NCI-H460 (cell line): ENCODE results near the gene PTPRS. TPM values are rescaled to one million over a fixed set of nuclear protein-coding genes. Genes with fewer than 3 reads are reported as not detected.
"Not testable (repeated sequence)": the region's sequence is repeated elsewhere in the genome, so short reads cannot be mapped to it uniquely, and the experiment has no call there.

Experiments used
- DNase-seq: peaks from one replicate; pipeline ENCODE4 v3.0.0-alpha.2; 2016; ENCODE audit warnings: low read depth; ENCODE audit errors: extremely low read depth
- total RNA-seq: library from RNA; depleted of rRNA; stranded (reverse); fragments of >200 nt; shearing (Covaris generic); gene quantifications from 2 replicates; pipeline ENCODE4 v1.2.3, GENCODE V29; 2014

The PTPRS gene
- total RNA-seq, 1 experiment from 2014 or later: 29.1 TPM

GRCh38 chr19:5334366-5334739 lies 6.3 kb downstream of the PTPRS start:
- no peak for DNase-seq

GRCh38 chr19:5333581-5334365 lies 6.8 kb downstream of the PTPRS start:
- no peak for DNase-seq

DNA sequence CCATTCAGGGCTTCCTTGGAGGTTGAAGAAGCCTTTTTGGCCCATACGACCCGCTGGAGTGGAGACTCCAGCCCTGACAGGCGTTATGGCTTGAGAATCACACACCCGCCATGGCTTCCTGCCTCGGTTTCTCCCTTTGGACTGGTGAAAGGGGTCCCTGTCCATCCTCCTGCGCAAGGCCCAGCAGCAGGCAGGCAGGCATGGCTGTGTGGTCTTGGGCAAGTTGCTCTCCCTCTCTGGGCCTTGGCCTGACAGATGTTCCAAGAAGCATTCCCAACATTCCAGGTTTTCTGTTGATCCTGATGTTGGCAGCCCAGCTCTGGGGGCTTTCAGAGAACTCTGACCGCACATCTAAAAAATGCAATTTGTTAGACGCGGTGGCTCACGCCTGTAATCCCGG lies 8.1 kb downstream of the PTPRS start:
- DNase-seq: no peak

DNA sequence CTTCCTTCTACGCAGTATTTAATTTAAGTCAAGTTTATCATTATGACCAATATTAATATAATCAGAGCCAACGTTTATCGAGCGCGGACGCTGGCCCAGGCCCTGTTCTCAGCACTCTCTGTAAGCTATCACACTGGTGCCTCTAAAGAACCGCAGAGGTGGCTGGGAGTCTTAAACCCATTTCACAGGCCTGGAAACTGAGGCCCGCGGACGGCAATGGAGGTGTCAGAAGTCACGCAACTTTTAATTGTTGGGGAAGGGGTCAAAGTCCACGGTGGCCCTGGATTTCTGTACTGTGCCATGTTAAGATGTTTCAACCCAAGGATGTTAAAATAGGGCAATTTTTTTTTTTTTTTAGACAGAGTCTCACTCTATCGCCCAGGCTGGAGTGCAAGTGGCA lies 8.8 kb downstream of the PTPRS start:
- no peak for DNase-seq

GRCh38 chr19:5330307-5330720 lies 10.3 kb downstream of the PTPRS start:
- no peak for DNase-seq

- DNase-seq: no peak
Observed at GRCh38 chr19:5329141-5329540, 11.5 kb downstream of the PTPRS start.

DNA sequence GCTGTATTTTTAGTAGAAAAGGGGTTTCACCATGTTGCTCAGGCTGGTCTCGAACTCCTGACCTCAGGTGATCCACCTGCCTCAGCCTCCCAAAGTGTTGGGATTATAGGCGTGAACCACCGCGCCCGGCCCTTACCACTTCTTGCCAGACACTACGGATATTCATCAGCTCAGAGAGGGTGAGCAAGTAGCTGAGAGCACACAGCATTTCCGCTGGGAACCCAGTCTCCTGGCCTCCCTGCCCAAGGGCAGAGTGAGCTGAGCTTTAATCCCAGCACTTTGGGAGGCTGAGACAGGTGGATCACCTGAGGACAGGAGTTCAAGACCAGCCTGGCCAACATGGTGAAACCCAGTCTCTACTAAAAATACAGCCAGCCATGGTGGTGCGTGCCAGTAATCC lies 12.2 kb downstream of the PTPRS start:
- not testable (repeated sequence) for DNase-seq

- no peak for DNase-seq
Observed at GRCh38 chr19:5326986-5327623, 13.5 kb downstream of the PTPRS start.

- DNase-seq: no peak
Observed at GRCh38 chr19:5326545-5326944, 14.1 kb downstream of the PTPRS start.

DNA sequence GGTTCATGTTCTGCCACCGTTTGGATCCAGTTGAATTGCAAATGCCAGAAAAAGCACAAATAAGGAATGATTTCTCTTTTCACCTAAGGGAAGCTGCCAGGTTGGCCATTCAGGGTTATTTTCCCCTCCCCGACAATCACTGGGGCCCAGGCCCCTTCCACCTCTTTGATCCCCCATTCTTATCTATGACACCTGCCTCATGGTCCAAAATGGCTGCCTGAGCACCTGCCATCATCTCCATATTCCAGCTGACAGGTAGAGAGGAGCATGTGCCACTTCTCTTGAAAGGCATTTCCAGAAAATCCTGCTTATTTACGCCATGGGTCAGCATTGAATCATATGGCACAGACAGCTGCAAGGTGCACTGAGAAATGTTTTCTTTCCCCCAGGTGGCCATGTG lies 15.7 kb downstream of the PTPRS start:
- no peak for DNase-seq

DNA sequence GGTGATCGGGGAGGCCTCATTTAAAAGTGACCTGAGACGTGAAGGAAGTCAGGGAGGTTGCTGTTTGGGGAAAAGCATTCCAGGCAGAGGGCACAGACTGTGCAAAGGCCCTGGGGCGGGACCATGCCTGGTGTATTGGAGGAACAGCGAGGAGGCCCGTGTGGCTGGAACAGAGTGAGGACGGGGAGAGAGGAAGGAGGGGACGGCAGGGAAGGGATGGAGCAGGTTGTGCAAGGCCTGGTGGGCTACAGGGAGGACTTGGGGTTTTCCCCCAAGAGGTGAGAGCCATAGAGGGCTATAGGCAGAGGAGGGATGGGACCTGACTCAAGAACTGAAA lies 17.2 kb downstream of the PTPRS start:
- DNase-seq: no peak

DNA sequence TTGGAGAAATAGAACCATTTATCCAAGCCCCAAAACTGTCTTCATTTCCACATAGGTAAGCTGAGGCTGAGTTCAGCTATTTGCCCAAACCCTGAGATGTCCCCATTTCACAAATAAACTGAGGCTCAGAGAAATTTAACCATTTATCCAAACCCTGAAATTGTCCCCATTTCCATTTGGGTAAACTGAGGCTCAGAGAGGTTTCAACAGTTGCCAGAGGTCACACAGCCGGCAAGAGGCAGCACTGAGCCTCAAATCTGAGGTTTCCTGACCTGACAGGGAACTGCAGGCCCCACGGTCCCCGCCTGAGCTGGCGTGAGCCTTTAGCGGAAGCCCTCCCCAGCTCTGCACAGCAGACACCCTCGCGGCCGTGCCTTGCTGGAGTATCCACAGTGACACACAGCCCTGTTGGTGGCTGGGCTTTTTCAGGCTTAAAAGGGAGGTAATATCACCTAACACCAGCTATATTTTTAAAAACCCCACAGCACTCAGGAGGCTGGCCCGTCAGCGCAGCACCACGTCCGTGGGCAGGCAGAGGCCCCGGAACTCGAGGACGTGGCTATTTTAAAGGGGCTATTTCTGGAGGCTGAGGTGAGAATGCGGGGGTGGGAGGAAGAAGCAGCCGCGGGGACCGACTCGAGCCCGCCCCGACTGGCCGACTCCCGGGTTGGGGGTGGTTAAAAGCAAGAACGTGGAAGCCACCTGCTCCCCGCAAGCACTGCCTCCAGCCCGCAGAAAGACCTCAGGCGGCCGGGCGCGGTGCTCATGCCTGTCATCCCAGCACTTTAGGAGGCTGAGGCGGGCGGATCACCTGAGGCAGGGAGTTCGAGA lies 18.5 kb downstream of the PTPRS start:
- no peak for DNase-seq

GRCh38 chr19:5321066-5321642 lies 19.5 kb downstream of the PTPRS start:
- DNase-seq: no peak

- DNase-seq: no peak
Observed at GRCh38 chr19:5319516-5319915, 21.1 kb downstream of the PTPRS start.

DNA sequence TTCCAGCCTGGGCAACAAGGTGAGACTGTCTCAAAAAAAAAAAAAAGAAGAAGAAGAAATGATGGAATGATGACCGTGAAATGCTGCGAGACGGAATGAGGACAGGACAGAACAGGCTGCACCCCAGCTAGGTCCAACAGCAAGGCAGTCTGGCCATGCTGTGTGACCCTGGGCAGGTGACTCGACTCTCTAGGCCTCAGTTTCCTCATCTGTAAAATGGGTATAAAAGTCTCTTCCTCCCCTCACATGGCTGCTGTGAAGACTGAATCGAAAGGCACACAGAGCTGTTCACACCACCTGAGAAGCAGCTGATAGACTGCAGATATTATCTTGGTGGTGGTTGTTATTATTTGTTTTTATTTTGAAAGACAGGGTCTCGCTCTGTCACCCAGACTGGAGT lies 22.3 kb downstream of the PTPRS start:
- DNase-seq: no peak

GRCh38 chr19:5317321-5317720 lies 23.3 kb downstream of the PTPRS start:
- no peak for DNase-seq

DNA sequence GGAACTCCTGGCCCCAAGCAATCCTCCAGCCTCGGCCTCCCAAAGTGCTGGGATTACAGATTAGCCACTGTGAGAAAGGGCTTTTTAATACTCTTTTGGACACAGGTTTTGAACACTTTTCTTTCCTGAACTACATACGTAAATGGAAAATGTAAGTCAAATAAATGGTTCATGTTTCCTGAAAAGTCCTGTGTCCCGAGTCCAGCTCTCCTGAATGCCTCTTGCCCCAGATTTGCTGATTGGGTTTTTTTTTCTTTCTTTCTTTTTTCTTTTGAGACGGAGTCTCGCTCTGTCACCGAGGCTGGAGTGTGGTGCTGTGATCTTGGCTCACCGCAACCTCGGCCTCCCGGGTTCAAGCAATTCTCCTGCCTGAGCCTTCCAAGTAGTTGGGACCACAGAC lies 24.5 kb downstream of the PTPRS start:
- no peak for DNase-seq

GRCh38 chr19:5314907-5315298 lies 25.7 kb downstream of the PTPRS start:
- DNase-seq: no peak

- DNase-seq: no peak
Observed at GRCh38 chr19:5314012-5314906, 26.4 kb downstream of the PTPRS start.

DNA sequence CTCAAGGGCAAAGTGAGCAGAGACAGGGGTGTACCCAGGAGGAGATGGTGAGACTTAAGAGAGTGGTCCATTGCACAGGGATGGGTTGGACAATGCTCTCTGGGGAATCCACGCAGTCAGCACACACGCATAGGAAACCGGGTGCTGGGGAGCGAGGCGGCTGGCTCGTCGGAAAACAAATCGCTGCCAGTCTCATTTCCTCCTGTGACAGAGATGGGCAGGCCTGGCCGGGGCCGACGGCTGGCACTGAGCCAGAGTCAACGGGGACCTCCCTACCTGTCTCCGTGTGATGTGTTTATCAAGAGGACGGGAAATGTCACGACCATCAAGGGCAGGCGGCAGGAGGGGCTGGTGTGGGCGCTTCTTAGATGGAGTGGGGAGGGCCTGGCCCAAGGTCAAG lies 27.3 kb downstream of the PTPRS start:
- DNase-seq: no peak
